ENCODE measurements around the gene SNX5.

The SNX5 gene

DNA sequence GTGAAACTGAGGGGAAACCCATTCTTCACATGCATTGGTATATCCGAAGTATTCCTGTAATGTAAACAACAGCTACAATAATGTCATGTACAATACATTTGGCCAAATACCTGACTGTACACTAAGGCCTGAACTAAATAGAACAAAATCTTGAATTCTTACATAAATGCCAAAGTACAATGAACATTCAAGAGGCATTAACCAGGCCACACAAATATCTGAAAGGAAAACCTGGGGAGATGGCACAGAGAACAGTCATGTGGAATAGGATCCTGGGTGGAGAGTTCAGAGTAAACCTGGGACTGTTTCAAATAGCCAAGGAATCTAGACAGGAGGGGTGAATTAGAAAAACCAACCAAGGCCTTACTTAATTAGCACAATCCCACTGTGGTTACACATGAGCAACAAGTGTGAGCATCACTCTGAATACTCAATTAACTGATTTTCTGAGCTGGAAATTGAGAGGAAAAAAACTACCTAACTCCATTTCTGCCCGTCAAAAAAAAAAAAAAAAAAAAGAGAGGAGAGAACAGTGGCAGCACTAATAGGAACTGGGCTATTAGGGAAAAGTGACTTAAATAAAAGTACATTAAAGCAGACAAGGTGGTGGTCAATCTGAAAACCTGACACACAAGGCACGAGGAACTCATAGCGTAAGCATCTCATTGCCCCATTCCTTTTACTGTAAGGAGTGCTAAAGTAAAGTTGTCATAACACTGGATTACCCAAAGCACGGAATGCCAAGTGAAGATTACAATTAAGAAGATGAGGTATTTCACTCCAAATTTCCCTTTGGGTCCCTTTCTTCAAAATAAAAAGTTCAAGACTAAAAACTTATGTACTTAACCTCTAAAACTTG, 10.9 kb downstream of the SNX5 start:
- no peak for DNase-seq (ENCODE audit: extremely low read depth, low read depth)
- TF ChIP-seq, protein P1, sequence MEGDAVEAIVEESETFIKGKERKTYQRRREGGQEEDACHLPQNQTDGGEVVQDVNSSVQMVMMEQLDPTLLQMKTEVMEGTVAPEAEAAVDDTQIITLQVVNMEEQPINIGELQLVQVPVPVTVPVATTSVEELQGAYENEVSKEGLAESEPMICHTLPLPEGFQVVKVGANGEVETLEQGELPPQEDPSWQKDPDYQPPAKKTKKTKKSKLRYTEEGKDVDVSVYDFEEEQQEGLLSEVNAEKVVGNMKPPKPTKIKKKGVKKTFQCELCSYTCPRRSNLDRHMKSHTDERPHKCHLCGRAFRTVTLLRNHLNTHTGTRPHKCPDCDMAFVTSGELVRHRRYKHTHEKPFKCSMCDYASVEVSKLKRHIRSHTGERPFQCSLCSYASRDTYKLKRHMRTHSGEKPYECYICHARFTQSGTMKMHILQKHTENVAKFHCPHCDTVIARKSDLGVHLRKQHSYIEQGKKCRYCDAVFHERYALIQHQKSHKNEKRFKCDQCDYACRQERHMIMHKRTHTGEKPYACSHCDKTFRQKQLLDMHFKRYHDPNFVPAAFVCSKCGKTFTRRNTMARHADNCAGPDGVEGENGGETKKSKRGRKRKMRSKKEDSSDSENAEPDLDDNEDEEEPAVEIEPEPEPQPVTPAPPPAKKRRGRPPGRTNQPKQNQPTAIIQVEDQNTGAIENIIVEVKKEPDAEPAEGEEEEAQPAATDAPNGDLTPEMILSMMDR (IDR thresholded peaks at IDR 0.05; ENCODE audit: low read depth, low read length) = no peak

DNA sequence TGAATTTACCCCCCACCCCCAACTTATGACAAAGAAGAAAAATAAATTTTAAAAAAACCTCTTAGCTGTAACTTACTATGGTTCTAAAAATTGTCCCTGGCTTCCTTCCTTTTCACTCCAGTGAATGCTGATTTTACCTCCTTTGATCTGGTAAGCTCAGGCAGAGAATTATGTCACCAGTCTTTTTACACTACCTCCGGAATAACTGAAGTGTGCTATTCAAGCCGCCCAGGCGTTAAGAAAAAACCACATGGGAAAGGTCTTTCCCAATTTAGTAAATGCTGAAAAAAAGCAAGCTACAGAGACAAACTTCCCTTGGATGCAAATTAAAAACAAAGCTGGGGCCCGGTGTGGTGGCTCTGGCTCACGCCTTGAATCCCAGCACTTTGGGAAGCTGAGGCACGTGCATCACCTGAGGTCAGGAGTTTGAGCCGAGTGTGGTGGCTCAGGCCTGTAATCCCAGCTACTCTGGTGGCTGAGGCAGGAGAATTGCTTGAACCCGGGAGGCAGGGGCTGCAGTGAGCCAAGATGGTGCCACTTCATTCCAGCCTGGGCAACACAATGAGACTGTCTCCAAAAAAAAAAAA, 12.4 kb downstream of the SNX5 start:
- no peak for DNase-seq (ENCODE audit: extremely low read depth, low read depth)
- TF ChIP-seq, protein P1 (IDR thresholded peaks at IDR 0.05; ENCODE audit: low read depth, low read length) = no peak

DNA sequence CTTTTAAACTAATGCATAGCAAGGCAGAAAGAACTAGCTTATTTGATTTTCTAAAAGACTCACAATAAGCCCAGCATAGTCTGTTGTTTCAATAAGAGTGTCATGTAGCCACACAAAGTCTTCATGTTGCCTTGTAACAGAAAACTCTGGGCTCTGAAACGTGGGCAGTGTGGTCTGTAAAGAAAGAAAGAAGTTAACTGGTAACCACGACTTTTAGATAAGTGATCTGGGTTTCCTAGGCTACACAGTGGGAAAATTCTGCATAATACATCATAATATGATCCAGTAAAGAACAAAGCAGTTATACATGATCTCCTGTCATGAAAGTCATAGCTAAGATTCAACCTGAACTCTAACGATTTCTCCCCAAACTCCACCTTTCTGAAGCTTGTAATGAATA, 13.3 kb downstream of the SNX5 start:
- no peak for DNase-seq (ENCODE audit: extremely low read depth, low read depth)
- TF ChIP-seq, protein P1 (IDR thresholded peaks at IDR 0.05; ENCODE audit: low read depth, low read length) = no peak

DNA sequence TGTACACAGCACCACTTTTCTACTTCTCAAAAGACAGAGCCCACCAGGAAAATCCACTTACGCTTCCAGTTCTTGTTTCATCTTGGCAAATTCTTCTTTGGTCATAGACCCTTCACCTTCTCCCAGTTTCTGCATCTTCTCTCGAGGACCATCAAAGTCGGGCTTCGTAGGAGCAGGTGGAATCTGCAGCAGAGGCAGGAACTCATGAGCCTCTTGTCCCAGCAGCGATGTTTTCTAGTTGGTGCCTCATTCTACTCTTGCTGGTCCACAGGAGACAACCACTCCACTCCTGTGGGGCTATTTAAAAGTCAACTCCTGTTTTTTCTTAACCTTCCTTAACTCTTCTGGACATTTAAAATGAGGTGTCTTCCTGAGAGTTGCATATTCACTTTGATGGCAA, 14.7 kb downstream of the SNX5 start:
- no peak for DNase-seq (ENCODE audit: extremely low read depth, low read depth)
- TF ChIP-seq, protein P1 (IDR thresholded peaks at IDR 0.05; ENCODE audit: low read depth, low read length) = no peak

DNA sequence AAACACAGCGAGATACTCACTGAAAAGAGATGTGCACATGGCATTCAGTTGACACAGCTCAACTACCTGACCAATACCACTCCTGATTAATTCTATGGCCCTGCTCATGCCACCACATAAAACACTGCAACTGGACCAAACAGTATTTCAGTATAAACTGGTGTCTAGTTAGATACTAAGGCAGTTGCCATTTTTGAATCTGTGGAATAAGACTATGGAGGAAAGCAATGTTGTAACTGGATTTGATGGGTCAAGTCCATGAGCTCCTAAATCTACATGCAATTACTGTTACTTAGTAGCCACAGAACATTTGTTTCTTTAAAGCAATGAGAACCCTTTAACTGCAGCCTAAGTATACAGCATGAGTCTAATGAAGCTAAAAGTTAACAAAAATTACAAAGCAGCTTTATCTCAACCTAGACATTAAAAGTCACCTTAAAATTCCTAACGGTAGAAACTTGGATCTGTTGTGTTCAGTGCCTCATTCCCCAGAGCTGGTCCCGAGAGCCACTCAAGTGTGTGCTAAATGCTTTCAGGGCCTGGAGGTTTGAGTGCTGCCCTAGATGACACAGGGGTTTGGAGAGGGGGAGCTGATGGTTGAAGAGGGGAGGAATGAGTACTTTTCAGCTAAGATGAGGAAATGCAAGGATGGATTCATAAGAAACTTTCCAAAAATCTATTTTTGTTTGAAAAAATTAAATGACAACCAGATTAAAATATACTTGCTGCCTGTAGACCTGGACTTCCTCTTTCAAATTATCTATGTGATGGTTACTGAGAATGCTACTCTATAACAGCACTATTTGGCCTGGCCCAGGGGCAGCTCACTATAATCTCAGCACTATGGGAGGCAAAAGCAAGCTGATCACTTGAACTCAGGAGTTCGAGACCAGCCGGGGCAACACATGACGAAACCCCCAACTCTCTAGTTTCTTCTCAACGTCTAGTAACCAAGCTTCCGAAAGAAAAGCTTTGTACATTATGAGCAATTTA, 15.6 kb downstream of the SNX5 start:
- TF ChIP-seq, protein P1 (IDR thresholded peaks at IDR 0.05; ENCODE audit: low read depth, low read length) = no peak
- no peak for DNase-seq (ENCODE audit: extremely low read depth, low read depth)

DNA sequence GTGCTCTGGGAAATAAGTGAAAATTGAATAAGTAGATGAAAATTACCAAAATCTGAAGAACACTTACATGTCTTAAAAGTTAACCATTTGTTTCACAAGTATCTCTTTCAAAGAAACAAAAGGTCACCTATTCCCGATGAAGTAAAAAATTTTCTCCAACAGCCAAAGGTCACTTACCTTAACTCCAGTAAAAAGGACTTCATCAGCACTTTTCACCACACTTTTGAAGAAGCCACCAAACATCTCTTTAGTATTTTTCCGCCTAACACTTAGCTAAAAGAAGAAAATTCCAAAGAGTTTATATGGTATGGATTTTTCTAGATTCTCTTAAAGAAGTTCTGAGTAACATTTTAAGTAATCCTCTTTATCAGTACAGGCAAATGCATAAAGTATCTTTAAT, 17.3 kb downstream of the SNX5 start:
- TF ChIP-seq, protein P1 (IDR thresholded peaks at IDR 0.05; ENCODE audit: low read depth, low read length) = no peak
- no peak for DNase-seq (ENCODE audit: extremely low read depth, low read depth)

Measured in AG09319 (cell line).